ENCODE results near the gene CWC22.

DNA sequence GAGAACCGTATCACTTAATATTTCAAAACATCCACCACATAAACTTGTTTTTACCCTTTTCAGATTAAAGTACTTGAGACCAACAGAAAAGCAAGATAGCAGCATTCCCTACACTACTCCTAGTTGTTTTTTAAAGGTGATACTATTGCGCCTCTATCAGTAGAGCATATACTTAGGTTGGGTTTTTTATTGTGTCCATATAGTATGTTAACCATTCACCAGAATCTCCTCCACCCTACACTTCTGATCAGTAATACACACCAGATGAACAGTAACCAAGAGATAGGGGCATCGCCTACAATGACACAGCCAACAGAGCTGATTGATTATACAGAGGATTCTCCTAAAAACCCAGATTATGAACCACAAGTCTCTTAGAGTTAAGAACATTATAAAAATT, 75.6 kb downstream of the CWC22 start:
- TF ChIP-seq POLR2A (IDR thresholded peaks at IDR 0.05) = no peak
- no peak for TF ChIP-seq POLR2AphosphoS5 (IDR thresholded peaks at IDR 0.05)
- TF ChIP-seq, protein P1, sequence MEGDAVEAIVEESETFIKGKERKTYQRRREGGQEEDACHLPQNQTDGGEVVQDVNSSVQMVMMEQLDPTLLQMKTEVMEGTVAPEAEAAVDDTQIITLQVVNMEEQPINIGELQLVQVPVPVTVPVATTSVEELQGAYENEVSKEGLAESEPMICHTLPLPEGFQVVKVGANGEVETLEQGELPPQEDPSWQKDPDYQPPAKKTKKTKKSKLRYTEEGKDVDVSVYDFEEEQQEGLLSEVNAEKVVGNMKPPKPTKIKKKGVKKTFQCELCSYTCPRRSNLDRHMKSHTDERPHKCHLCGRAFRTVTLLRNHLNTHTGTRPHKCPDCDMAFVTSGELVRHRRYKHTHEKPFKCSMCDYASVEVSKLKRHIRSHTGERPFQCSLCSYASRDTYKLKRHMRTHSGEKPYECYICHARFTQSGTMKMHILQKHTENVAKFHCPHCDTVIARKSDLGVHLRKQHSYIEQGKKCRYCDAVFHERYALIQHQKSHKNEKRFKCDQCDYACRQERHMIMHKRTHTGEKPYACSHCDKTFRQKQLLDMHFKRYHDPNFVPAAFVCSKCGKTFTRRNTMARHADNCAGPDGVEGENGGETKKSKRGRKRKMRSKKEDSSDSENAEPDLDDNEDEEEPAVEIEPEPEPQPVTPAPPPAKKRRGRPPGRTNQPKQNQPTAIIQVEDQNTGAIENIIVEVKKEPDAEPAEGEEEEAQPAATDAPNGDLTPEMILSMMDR (IDR thresholded peaks at IDR 0.05) = no peak

All from breast epithelium (tissue), 3 donors.